ENCODE measurements around the gene CELF5.

The CELF5 gene

GRCh38 chr19:3245050-3245449 lies 20.6 kb downstream of the CELF5 start:
- no peak for DNase-seq

GRCh38 chr19:3248728-3249326 lies 24.4 kb downstream of the CELF5 start:
- DNase-seq, result peak; percentile 6

GRCh38 chr19:3249408-3249807 lies 24.9 kb downstream of the CELF5 start:
- no peak for DNase-seq

- DNase-seq, result no peak
Observed at GRCh38 chr19:3250675-3251074, 26.2 kb downstream of the CELF5 start.

- DNase-seq, result no peak
Observed at GRCh38 chr19:3251229-3251628, 26.8 kb downstream of the CELF5 start.

GRCh38 chr19:3252650-3253049 lies 28.2 kb downstream of the CELF5 start:
- DNase-seq, result no peak

- no peak for DNase-seq
Observed at GRCh38 chr19:3253270-3253669, 28.8 kb downstream of the CELF5 start.

- DNase-seq, result no peak
Observed at GRCh38 chr19:3254520-3254919, 30.1 kb downstream of the CELF5 start.

GRCh38 chr19:3257071-3257470 lies 32.6 kb downstream of the CELF5 start:
- DNase-seq, result no peak

- no peak for DNase-seq
Observed at GRCh38 chr19:3262362-3262761, 37.9 kb downstream of the CELF5 start.

GRCh38 chr19:3263866-3264265 lies 39.4 kb downstream of the CELF5 start:
- no peak for DNase-seq

- DNase-seq, result no peak
Observed at GRCh38 chr19:3265432-3265831, 41.0 kb downstream of the CELF5 start.

- no peak for DNase-seq
Observed at GRCh38 chr19:3266092-3266693, 41.7 kb downstream of the CELF5 start.

- DNase-seq, result no peak
Observed at GRCh38 chr19:3266792-3267514, 42.5 kb downstream of the CELF5 start.

GRCh38 chr19:3268326-3268725 lies 43.9 kb downstream of the CELF5 start:
- no peak for DNase-seq

GRCh38 chr19:3268763-3269162 lies 44.3 kb downstream of the CELF5 start:
- no peak for DNase-seq

GRCh38 chr19:3269916-3270671 lies 45.6 kb downstream of the CELF5 start:
- no peak for DNase-seq

GRCh38 chr19:3270902-3271301 lies 46.4 kb downstream of the CELF5 start:
- peak; percentile 43 for DNase-seq

- DNase-seq, result no peak
Observed at GRCh38 chr19:3272401-3272931, 48.0 kb downstream of the CELF5 start.

GRCh38 chr19:3272952-3273351 lies 48.5 kb downstream of the CELF5 start:
- no peak for DNase-seq

- no peak for DNase-seq
Observed at GRCh38 chr19:3274245-3274941, 49.9 kb downstream of the CELF5 start.

- DNase-seq, result no peak
Observed at GRCh38 chr19:3274942-3275582, 50.6 kb downstream of the CELF5 start.

All from NCI-H1092 treated with DMSO at 0.1 percent for 48 hours (cell line).